Activated CD8-positive, alpha-beta T cell treated with anti-CD3 and anti-CD28 coated beads for 36 hours (primary cell): Measurements from ENCODE around the gene TMPRSS2. TPM values are rescaled to one million over a fixed set of nuclear protein-coding genes. Genes with fewer than 3 reads are reported as not detected.

Experiments used
- ATAC-seq: fragments of 200-7000 bp; cut with Tn5 transposase; one replicate; pipeline ENCODE4 v1.10.0; 2021; ENCODE audit warnings: mild to moderate bottlenecking, moderate library complexity
- CTCF ChIA-PET: fragments of 350-600 bp; sonication (Branson Sonifier 250); formaldehyde crosslinking; loops from one replicate; lab custom pipeline; 2021; ENCODE audit warnings: antibody characterized with exemption; lab: Charles Lee
- POLR2A ChIA-PET: fragments of 350-600 bp; sonication (Branson Sonifier 250); formaldehyde crosslinking; loops from one replicate; lab custom pipeline; 2021; ENCODE audit warnings: antibody characterized with exemption; lab: Charles Lee
- DNase-seq: peaks from one replicate; pipeline ENCODE4 v3.0.0-alpha.2; 2020
- H3K27ac Mint-ChIP-seq: one replicate; pipeline ENCODE4 v1.8.0; 2021; ENCODE audit warnings: mild to moderate bottlenecking, mixed read lengths
- H3K27me3 Mint-ChIP-seq: one replicate; pipeline ENCODE4 v1.8.0; 2021; ENCODE audit warnings: mixed read lengths
- H3K36me3 Mint-ChIP-seq: one replicate; pipeline ENCODE4 v1.8.0; 2021; ENCODE audit warnings: low read depth, mixed read lengths
- H3K4me1 Mint-ChIP-seq: one replicate; pipeline ENCODE4 v1.8.0; 2021; ENCODE audit warnings: low read depth, mixed read lengths
- H3K4me3 Mint-ChIP-seq: one replicate; pipeline ENCODE4 v1.8.0; 2021; ENCODE audit warnings: mild to moderate bottlenecking, moderate library complexity, mixed read lengths
- H3K9me3 Mint-ChIP-seq: one replicate; pipeline ENCODE4 v1.8.0; 2021; ENCODE audit warnings: mixed read lengths
- intact Hi-C: fragments of 100-400 bp; cut with micrococcal nuclease; formaldehyde crosslinking; loops from one replicate; pipeline ENCODE4 v1.10.0; 2022
- total RNA-seq, 2 experiments: library from RNA; stranded (reverse); gene quantifications; one replicate each; pipeline ENCODE4 v1.2.3, GENCODE V29; 2021
- TF ChIP-seq, protein P1 (sequence below): fragments of 200-600 bp; IDR thresholded peaks from one replicate; pipeline ENCODE4 v1.8.0; 2022; ENCODE audit warnings: antibody characterized with exemption, mild to moderate bottlenecking

TMPRSS2 gene
- total RNA-seq, 2 experiments from 2014 or later, result not detected

DNA sequence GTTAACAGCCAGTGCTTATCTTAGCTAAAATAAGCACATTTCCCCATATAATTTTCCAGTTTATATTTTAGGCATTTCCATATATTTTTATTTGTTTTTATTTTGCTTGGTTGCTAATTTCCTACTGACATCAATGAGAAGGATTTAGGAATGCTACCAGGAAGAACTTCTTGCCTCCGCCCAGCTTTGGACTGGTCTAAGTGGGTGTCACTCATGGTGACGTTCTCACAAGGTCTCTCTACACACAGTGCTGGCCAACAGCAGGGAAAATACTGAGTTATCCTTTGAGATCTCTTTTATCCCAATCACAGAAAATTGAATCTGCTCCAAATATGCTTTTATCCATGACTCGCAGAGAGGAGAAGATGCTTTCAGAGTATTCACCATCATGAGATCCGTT is 68.7 kb downstream of the TMPRSS2 start:
- no peaks in the 10 kb centered on the region for H3K4me1 Mint-ChIP-seq
- POLR2A ChIA-PET, result interaction anchor here (0.8 to 1.0 kb wide), 2 partner anchors 12 to 13 kb away, joined by 3 read pairs; no protein-coding TSS in a partner anchor

GRCh38 chr21:41438425-41439113 is 69.4 kb downstream of the TMPRSS2 start:
- H3K27ac Mint-ChIP-seq, result no peak overlapping the region
- H3K9me3 Mint-ChIP-seq, result peaks cover 11% of the 10 kb centered on the region
- no peak overlapping the region for H3K4me3 Mint-ChIP-seq
- TF ChIP-seq, protein P1, sequence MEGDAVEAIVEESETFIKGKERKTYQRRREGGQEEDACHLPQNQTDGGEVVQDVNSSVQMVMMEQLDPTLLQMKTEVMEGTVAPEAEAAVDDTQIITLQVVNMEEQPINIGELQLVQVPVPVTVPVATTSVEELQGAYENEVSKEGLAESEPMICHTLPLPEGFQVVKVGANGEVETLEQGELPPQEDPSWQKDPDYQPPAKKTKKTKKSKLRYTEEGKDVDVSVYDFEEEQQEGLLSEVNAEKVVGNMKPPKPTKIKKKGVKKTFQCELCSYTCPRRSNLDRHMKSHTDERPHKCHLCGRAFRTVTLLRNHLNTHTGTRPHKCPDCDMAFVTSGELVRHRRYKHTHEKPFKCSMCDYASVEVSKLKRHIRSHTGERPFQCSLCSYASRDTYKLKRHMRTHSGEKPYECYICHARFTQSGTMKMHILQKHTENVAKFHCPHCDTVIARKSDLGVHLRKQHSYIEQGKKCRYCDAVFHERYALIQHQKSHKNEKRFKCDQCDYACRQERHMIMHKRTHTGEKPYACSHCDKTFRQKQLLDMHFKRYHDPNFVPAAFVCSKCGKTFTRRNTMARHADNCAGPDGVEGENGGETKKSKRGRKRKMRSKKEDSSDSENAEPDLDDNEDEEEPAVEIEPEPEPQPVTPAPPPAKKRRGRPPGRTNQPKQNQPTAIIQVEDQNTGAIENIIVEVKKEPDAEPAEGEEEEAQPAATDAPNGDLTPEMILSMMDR, result no peak
- DNase-seq (no peak), ATAC-seq (no peak)
- H3K4me1 Mint-ChIP-seq, result no peaks in the 10 kb centered on the region
- intact Hi-C loops, result no loop called here
- H3K36me3 Mint-ChIP-seq, result peaks cover 41% of the 10 kb centered on the region
- ChIA-PET POLR2A (interaction anchor here (0.8 kb wide), 1 partner anchor 11 kb away, joined by 3 read pairs; no protein-coding TSS in a partner anchor), CTCF (interaction anchor here (1.4 kb wide), 1 partner anchor 155 kb away, joined by 3 read pairs; no protein-coding TSS in a partner anchor)
- H3K27me3 Mint-ChIP-seq, result no peaks in the 10 kb centered on the region

More for the DNA sequence above, 68.7 kb downstream of the TMPRSS2 start:
- DNase-seq (no peak), ATAC-seq (no peak)
- Mint-ChIP-seq H3K27me3 (no peaks in the 10 kb centered on the region), H3K27ac (no peak overlapping the region), H3K9me3 (peaks cover 11% of the 10 kb centered on the region), H3K4me3 (no peak overlapping the region), H3K36me3 (peaks cover 41% of the 10 kb centered on the region)
- intact Hi-C loops, result no loop called here
- TF ChIP-seq, protein P1, result no peak
- CTCF ChIA-PET, result interaction anchor here (1.4 kb wide), 1 partner anchor 156 kb away, joined by 3 read pairs; no protein-coding TSS in a partner anchor

GRCh38 chr21:41437729-41438128 is 70.2 kb downstream of the TMPRSS2 start:
- ATAC-seq (no peak), DNase-seq (no peak)
- Mint-ChIP-seq H3K4me3 (no peak overlapping the region), H3K27ac (no peak overlapping the region), H3K9me3 (peaks cover 11% of the 10 kb centered on the region), H3K36me3 (peaks cover 48% of the 10 kb centered on the region), H3K4me1 (no peaks in the 10 kb centered on the region), H3K27me3 (no peaks in the 10 kb centered on the region)
- TF ChIP-seq, protein P1, result no peak
- ChIA-PET POLR2A (interaction anchor here (1.0 kb wide), 1 partner anchor 9 kb away, joined by 3 read pairs; no protein-coding TSS in a partner anchor), CTCF (no interaction called here)
- intact Hi-C loops, result no loop called here

GRCh38 chr21:41435706-41436105 is 72.3 kb downstream of the TMPRSS2 start:
- no peak overlapping the region for H3K4me3 Mint-ChIP-seq
- H3K27ac Mint-ChIP-seq, result no peak overlapping the region
- ATAC-seq (no peak), DNase-seq (no peak)
- H3K27me3 Mint-ChIP-seq, result no peaks in the 10 kb centered on the region
- peaks cover 52% of the 10 kb centered on the region for H3K36me3 Mint-ChIP-seq
- peaks cover 11% of the 10 kb centered on the region for H3K9me3 Mint-ChIP-seq
- CTCF ChIA-PET, result no interaction called here
- POLR2A ChIA-PET, result no interaction called here
- TF ChIP-seq, protein P1, result no peak
- no peaks in the 10 kb centered on the region for H3K4me1 Mint-ChIP-seq
- intact Hi-C loops, result no loop called here

DNA sequence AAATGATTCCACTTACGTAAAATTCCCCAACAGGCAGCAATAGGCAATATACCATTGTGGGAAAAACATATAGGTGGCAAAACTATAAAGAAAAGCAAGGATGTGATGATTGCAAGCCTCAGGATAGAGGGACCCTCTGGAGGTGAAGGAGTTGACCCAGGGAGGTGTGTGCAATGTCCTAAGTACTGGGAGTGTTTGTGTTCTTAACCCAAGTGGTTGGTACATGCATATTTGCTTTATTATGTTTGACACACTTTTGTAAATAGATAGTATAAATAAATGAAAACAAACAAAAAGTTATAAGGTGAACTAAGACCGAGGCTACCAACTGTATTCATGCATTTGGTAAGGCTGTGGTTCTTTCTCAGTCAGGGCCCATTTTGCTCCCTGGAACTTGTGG is 74.4 kb downstream of the TMPRSS2 start:
- intact Hi-C loops, result no loop called here
- POLR2A ChIA-PET, result no interaction called here
- DNase-seq (no peak), ATAC-seq (no peak)
- peaks cover 1% of the 10 kb centered on the region for H3K4me1 Mint-ChIP-seq
- TF ChIP-seq, protein P1, result no peak
- peaks cover 11% of the 10 kb centered on the region for H3K9me3 Mint-ChIP-seq
- no peaks in the 10 kb centered on the region for H3K27me3 Mint-ChIP-seq
- peaks cover 49% of the 10 kb centered on the region for H3K36me3 Mint-ChIP-seq
- H3K27ac Mint-ChIP-seq, result no peak overlapping the region
- H3K4me3 Mint-ChIP-seq, result no peak overlapping the region
- CTCF ChIA-PET, result no interaction called here
